Nephron (organoid): ENCODE data around the gene SPEM3.
A peak's percentile ranks its signal among the peaks of the same experiment; 100 is the strongest.

ENCODE experiments used
- H3K27ac Mint-ChIP-seq, 3 experiments: 2 replicates each; pipeline ENCODE4 v1.8.0; 2020; ENCODE audit warnings: mixed read lengths in 3 of 3, mild to moderate bottlenecking in 2 of 3, moderate library complexity in 1 of 3
- H3K27me3 Mint-ChIP-seq: 2 replicates; pipeline ENCODE4 v1.8.0; 2021; ENCODE audit warnings: low read depth, mild to moderate bottlenecking, moderate library complexity, mixed read lengths
- H3K36me3 Mint-ChIP-seq: 2 replicates; pipeline ENCODE4 v1.8.0; 2020; ENCODE audit warnings: low read depth, mixed read lengths
- H3K4me1 Mint-ChIP-seq: 2 replicates; pipeline ENCODE4 v1.8.0; 2020; ENCODE audit warnings: mixed read lengths
- H3K4me3 Mint-ChIP-seq, 3 experiments: 2 replicates each; pipeline ENCODE4 v1.8.0; 2020; ENCODE audit warnings: mild to moderate bottlenecking in 3 of 3, mixed read lengths in 3 of 3, moderate library complexity in 2 of 3
- H3K9me3 Mint-ChIP-seq: 2 replicates; pipeline ENCODE4 v1.8.0; 2020; ENCODE audit warnings: mixed read lengths
- TF ChIP-seq, protein P1 (sequence below), 3 experiments: fragments of 200-600 bp; sonication (generic); IDR thresholded peaks; one replicate each; pipeline ENCODE4 v1.5.0; 2021; ENCODE audit warnings: antibody characterized with exemption in 3 of 3; ENCODE audit not compliant: unreplicated experiment in 3 of 3

Gene SPEM3

DNA sequence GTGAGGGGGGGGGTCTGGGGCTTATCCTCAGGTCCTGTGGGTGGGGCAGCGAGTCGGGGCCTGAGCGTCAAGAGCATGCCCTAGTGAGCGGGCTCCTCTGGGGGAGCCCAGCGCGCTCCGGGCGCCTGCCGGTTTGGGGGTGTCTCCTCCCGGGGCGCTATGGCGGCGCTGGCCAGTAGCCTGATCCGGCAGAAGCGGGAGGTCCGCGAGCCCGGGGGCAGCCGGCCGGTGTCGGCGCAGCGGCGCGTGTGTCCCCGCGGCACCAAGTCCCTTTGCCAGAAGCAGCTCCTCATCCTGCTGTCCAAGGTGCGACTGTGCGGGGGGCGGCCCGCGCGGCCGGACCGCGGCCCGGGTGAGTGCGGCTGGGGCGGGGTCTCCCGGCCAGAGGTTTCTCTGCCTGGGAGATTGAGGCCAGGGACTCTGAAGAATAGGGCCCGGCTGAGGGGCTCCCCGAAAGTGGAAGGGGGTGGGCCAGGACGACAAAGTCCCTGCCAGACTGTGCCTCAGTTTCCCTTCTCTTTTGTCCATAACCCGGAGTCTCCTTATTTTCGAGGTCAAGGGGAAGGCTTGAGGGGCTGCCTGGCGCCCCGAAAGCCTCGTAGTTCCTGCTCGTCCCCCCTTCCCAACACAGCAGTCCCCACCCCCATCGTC, 10.9 kb downstream of the SPEM3 start, which contains the start of gene FGF11:
TSS of gene FGF11 (plus strand) at position 51 of the 651 bp plus-strand sequence. CDS start at position 160, 109 bp downstream.
- peaks cover 66% of the 10 kb centered on the region for H3K4me1 Mint-ChIP-seq
- H3K27me3 Mint-ChIP-seq, result peaks cover 22% of the 10 kb centered on the region
- H3K4me3 Mint-ChIP-seq, result peak within 1 kb of the TSS; percentile 97 to 99 (median 98)
- no peaks in the 10 kb centered on the region for H3K36me3 Mint-ChIP-seq
- TF ChIP-seq, protein P1, sequence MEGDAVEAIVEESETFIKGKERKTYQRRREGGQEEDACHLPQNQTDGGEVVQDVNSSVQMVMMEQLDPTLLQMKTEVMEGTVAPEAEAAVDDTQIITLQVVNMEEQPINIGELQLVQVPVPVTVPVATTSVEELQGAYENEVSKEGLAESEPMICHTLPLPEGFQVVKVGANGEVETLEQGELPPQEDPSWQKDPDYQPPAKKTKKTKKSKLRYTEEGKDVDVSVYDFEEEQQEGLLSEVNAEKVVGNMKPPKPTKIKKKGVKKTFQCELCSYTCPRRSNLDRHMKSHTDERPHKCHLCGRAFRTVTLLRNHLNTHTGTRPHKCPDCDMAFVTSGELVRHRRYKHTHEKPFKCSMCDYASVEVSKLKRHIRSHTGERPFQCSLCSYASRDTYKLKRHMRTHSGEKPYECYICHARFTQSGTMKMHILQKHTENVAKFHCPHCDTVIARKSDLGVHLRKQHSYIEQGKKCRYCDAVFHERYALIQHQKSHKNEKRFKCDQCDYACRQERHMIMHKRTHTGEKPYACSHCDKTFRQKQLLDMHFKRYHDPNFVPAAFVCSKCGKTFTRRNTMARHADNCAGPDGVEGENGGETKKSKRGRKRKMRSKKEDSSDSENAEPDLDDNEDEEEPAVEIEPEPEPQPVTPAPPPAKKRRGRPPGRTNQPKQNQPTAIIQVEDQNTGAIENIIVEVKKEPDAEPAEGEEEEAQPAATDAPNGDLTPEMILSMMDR (IDR thresholded peaks at IDR 0.05; ENCODE audit: unreplicated experiment in 3 of 3), result no peak
- no peaks in the 10 kb centered on the region for H3K9me3 Mint-ChIP-seq
- peak within 1 kb of the TSS; percentile 97 to 99 (median 99) for H3K27ac Mint-ChIP-seq

DNA sequence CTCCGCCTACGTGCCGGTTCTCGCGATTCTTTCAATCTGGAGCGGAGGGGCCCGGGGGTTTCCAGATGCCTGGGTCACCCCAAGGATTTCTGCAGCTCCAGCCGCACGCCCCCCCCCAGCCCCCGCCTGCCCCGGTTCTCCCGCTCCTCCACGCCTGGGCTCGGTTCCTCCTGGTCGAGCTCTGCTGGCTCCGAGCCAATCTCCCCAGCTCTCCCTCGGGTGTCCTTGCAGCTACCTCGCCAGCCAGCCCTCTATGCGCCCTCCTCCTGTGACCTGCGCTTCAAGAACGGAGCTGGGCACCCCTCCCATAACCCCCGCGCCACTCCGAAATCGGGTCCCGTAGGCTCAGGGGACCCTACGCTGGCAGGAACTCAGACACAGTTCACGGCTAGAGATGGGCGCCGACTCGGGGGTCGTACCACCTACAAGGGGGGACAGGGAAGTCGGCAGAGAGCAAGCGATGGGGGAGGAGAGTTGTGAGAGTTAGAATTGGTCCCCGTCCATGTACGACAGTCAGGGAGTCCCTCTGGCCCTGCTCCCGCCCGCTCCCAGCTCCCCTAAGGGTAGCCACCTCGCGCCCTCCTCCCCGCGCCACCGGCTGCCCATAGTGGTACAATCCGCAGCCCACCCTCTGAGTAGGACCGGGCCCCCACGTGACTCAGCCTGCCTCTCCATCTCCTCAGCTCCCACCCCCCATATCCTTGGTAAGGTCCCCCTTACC, 11.6 kb downstream of the SPEM3 start:
- peak overlapping the region; percentile 97 to 99 (median 98) for H3K4me3 Mint-ChIP-seq
- peaks cover 19% of the 10 kb centered on the region for H3K27me3 Mint-ChIP-seq
- no peaks in the 10 kb centered on the region for H3K36me3 Mint-ChIP-seq
- no peaks in the 10 kb centered on the region for H3K9me3 Mint-ChIP-seq
- TF ChIP-seq, protein P1 (IDR thresholded peaks at IDR 0.05; ENCODE audit: unreplicated experiment in 3 of 3), result no peak
- H3K4me1 Mint-ChIP-seq, result peaks cover 65% of the 10 kb centered on the region
- peak overlapping the region; percentile 97 to 99 (median 99) for H3K27ac Mint-ChIP-seq

DNA sequence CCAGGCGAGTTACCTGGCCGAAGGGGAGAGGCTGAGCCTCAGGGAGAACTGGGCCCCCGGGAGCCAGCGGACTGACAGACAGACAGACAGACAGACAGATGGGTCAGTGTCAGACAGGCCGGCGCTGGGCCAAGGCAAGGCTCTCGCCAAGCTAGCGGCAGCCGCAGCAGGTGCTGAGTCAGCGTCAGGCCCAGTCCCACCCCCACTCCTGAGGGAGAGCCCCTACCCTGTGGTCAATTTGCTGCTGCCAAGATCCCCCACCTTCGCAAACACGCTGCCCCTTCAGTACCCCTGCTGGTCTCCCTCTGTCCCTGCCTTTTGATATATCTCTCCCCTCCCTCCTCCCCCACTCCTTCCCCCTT, 12.2 kb downstream of the SPEM3 start:
- Mint-ChIP-seq H3K4me1 (peaks cover 67% of the 10 kb centered on the region), H3K27me3 (peaks cover 20% of the 10 kb centered on the region), H3K27ac (peak overlapping the region; percentile 97 to 99 (median 99)), H3K9me3 (no peaks in the 10 kb centered on the region), H3K4me3 (peak overlapping the region; percentile 97 to 99 (median 98)), H3K36me3 (no peaks in the 10 kb centered on the region)
- TF ChIP-seq, protein P1 (IDR thresholded peaks at IDR 0.05; ENCODE audit: unreplicated experiment in 3 of 3), result peak in 2 of 3 experiments; percentile 22 to 26

DNA sequence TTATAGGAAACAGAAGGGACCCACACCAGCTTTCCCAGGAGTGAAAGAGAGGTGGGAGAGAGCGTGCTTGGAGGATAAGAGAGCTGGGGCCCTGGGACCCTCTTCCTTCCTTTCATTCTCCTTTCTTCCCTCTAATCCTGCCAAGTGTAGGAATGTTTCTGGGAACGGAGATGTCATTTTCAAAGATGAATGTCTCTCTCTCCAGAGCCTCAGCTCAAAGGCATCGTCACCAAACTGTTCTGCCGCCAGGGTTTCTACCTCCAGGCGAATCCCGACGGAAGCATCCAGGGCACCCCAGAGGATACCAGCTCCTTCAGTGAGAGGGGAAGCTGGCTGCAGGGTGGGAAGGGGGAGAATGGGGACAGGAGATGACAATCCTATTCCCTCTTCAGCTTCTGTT, 12.6 kb downstream of the SPEM3 start:
- TF ChIP-seq, protein P1 (IDR thresholded peaks at IDR 0.05; ENCODE audit: unreplicated experiment in 3 of 3), result no peak
- Mint-ChIP-seq H3K27me3 (peaks cover 16% of the 10 kb centered on the region), H3K4me3 (peak overlapping the region; percentile 97 to 99 (median 98)), H3K27ac (peak overlapping the region; percentile 97 to 99 (median 99)), H3K36me3 (no peaks in the 10 kb centered on the region), H3K4me1 (peaks cover 71% of the 10 kb centered on the region), H3K9me3 (no peaks in the 10 kb centered on the region)

DNA sequence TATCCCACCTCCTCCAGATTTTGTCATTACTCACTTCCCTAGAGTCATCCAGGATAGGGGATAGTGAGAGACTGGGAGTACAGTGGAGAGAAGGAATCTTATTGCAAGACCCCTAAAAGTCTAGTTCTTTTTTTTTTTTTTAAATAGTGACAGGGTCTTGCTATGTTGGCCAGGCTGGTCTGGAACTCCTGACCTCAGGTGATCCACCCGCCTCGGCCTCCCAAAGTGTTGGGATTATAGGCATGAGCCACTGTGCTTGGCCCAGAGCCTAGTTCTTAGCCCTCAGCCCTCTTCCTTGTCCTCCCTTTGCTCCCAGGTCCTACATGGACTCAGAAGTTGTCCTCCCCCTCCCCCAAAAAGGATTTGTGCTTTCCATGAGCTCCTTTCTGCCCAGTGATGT, 13.5 kb downstream of the SPEM3 start:
- H3K4me1 Mint-ChIP-seq, result peaks cover 75% of the 10 kb centered on the region
- no peaks in the 10 kb centered on the region for H3K9me3 Mint-ChIP-seq
- H3K4me3 Mint-ChIP-seq, result peak overlapping the region; percentile 54 to 98 (median 68)
- TF ChIP-seq, protein P1 (IDR thresholded peaks at IDR 0.05; ENCODE audit: unreplicated experiment in 3 of 3), result no peak
- no peaks in the 10 kb centered on the region for H3K36me3 Mint-ChIP-seq
- H3K27ac Mint-ChIP-seq, result peak overlapping the region; percentile 97 to 99 (median 99)
- peaks cover 9% of the 10 kb centered on the region for H3K27me3 Mint-ChIP-seq
